ENCODE results near the gene VKORC1L1.
"Not testable (repeated sequence)": the region's sequence is repeated elsewhere in the genome, so short reads cannot be mapped to it uniquely, and the experiment has no call there.

The VKORC1L1 gene

DNA sequence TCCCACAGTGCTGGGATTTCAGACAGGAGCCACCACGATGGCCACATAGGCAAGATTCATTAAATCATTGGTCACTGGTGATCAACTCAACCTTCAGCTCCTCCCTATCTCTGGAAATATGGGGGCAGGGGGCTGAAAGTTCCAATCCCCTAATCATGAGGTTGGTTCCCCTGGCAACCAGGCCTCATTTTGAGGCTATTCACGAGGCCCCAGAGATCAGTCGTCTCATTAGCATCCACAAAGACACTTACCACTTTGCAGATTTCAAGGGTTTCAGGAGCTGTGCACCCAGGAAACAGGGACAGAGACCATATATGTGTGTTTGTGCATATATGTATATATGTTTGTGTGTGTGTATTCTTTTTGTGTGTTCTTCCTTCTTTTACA is 116.8 kb downstream of the VKORC1L1 start:
- Histone ChIP-seq H3K4me2 (ENCODE audit: low read depth, low read length, poor library complexity, severe bottlenecking) (no peak overlapping the region), H3K9me2 (replicated peaks; ENCODE audit: low read depth, low read length) (no peaks in the 10 kb centered on the region), H3K9ac (ENCODE audit: low read depth, low read length, poor library complexity, severe bottlenecking) (no peak overlapping the region), H2AFZ (ENCODE audit: low read length) (no peak overlapping the region), H3K79me2 (ENCODE audit: insufficient read depth, low read length) (no peaks in the 10 kb centered on the region), H3K4me3 (ENCODE audit: low read length, poor library complexity, severe bottlenecking) (no peak overlapping the region), H4K20me1 (ENCODE audit: insufficient read depth, low read length, poor library complexity, severe bottlenecking) (no peaks in the 10 kb centered on the region), H3K36me3 (ENCODE audit: insufficient read depth, low read length) (no peaks in the 10 kb centered on the region), H3K27me3 (ENCODE audit: insufficient read depth, low read length, poor library complexity, severe bottlenecking) (no peaks in the 10 kb centered on the region), H3K9me3 (ENCODE audit: insufficient read depth, low read depth, low read length) (no peaks in the 10 kb centered on the region), H3K4me1 (ENCODE audit: insufficient read depth, low read length, poor library complexity, severe bottlenecking) (no peaks in the 10 kb centered on the region), H3F3A (ENCODE audit: low read depth) (no peaks in the 10 kb centered on the region)
- TF ChIP-seq, protein P1, sequence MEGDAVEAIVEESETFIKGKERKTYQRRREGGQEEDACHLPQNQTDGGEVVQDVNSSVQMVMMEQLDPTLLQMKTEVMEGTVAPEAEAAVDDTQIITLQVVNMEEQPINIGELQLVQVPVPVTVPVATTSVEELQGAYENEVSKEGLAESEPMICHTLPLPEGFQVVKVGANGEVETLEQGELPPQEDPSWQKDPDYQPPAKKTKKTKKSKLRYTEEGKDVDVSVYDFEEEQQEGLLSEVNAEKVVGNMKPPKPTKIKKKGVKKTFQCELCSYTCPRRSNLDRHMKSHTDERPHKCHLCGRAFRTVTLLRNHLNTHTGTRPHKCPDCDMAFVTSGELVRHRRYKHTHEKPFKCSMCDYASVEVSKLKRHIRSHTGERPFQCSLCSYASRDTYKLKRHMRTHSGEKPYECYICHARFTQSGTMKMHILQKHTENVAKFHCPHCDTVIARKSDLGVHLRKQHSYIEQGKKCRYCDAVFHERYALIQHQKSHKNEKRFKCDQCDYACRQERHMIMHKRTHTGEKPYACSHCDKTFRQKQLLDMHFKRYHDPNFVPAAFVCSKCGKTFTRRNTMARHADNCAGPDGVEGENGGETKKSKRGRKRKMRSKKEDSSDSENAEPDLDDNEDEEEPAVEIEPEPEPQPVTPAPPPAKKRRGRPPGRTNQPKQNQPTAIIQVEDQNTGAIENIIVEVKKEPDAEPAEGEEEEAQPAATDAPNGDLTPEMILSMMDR (conservative IDR thresholded peaks at IDR 0.05; ENCODE audit: low read length): no peak
- TF ChIP-seq EZH2phosphoT487 (IDR thresholded peaks at IDR 0.05; ENCODE audit: borderline replicate concordance): no peak

DNA sequence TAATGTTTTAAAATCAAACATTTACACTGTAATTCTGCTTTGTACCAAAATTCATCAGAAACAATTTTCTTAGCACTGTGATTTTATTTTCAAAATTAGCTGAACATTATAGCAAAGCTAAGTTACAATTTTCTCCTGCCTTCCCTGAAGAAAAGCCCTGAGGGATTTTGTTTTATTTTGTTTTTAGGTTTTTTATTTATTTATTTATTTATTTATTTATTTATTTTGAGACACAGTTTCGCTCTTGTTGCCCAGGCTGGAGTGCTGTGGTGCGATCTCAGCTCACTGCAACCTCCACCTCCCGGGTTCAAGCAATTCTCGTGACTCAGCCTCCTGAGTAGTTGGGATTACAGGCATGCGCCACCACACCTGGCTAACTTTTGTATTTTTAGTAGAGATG is 119.0 kb downstream of the VKORC1L1 start:
- H3K36me3 ChIP-seq (ENCODE audit: insufficient read depth, low read length); H3K79me2 ChIP-seq (ENCODE audit: insufficient read depth, low read length); H3F3A ChIP-seq (ENCODE audit: low read depth); H3K4me1 ChIP-seq (ENCODE audit: insufficient read depth, low read length, poor library complexity, severe bottlenecking); H3K9me2 ChIP-seq (replicated peaks; ENCODE audit: low read depth, low read length); H3K4me2 ChIP-seq (ENCODE audit: low read depth, low read length, poor library complexity, severe bottlenecking); H3K27me3 ChIP-seq (ENCODE audit: insufficient read depth, low read length, poor library complexity, severe bottlenecking); H4K20me1 ChIP-seq (ENCODE audit: insufficient read depth, low read length, poor library complexity, severe bottlenecking); H3K9me3 ChIP-seq (ENCODE audit: insufficient read depth, low read depth, low read length); H3K9ac ChIP-seq (ENCODE audit: low read depth, low read length, poor library complexity, severe bottlenecking); H3K4me3 ChIP-seq (ENCODE audit: low read length, poor library complexity, severe bottlenecking); H2AFZ ChIP-seq (ENCODE audit: low read length): not testable (repeated sequence)

DNA sequence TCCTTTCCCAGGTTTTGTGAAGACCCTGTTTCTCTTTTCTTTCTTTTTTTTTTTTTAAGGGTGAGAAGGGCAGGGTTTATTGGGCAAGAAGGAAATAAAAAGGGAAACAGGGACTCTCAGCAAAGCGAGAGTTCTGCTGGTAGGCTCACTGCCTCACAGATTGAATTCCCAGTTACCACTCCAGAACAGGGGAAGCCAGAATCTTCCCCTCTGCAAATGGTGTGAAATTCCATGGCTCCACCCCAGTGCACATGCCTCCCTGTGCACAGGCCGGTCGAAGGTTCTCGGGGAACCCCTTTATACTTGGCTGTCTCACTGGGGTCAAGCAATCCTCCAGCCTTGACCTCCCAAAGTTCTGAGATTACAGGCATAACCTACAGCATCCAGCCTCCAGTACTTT is 119.7 kb downstream of the VKORC1L1 start:
- Histone ChIP-seq H3F3A (ENCODE audit: low read depth) (no peaks in the 10 kb centered on the region), H3K4me1 (ENCODE audit: insufficient read depth, low read length, poor library complexity, severe bottlenecking) (no peaks in the 10 kb centered on the region), H3K9me3 (ENCODE audit: insufficient read depth, low read depth, low read length) (no peaks in the 10 kb centered on the region), H3K9ac (ENCODE audit: low read depth, low read length, poor library complexity, severe bottlenecking) (no peak overlapping the region), H3K27me3 (ENCODE audit: insufficient read depth, low read length, poor library complexity, severe bottlenecking) (no peaks in the 10 kb centered on the region), H3K79me2 (ENCODE audit: insufficient read depth, low read length) (no peaks in the 10 kb centered on the region), H2AFZ (ENCODE audit: low read length) (no peak overlapping the region), H3K9me2 (replicated peaks; ENCODE audit: low read depth, low read length) (no peaks in the 10 kb centered on the region), H3K4me3 (ENCODE audit: low read length, poor library complexity, severe bottlenecking) (no peak overlapping the region), H3K4me2 (ENCODE audit: low read depth, low read length, poor library complexity, severe bottlenecking) (no peak overlapping the region), H4K20me1 (ENCODE audit: insufficient read depth, low read length, poor library complexity, severe bottlenecking) (no peaks in the 10 kb centered on the region), H3K36me3 (ENCODE audit: insufficient read depth, low read length) (no peaks in the 10 kb centered on the region)
- TF ChIP-seq, protein P1 (conservative IDR thresholded peaks at IDR 0.05; ENCODE audit: low read length): no peak
- no peak for TF ChIP-seq EZH2phosphoT487 (IDR thresholded peaks at IDR 0.05; ENCODE audit: borderline replicate concordance)

- H4K20me1 ChIP-seq (ENCODE audit: insufficient read depth, low read length, poor library complexity, severe bottlenecking); H3F3A ChIP-seq (ENCODE audit: low read depth); H3K36me3 ChIP-seq (ENCODE audit: insufficient read depth, low read length); H2AFZ ChIP-seq (ENCODE audit: low read length); H3K4me1 ChIP-seq (ENCODE audit: insufficient read depth, low read length, poor library complexity, severe bottlenecking); H3K4me2 ChIP-seq (ENCODE audit: low read depth, low read length, poor library complexity, severe bottlenecking); H3K4me3 ChIP-seq (ENCODE audit: low read length, poor library complexity, severe bottlenecking); H3K79me2 ChIP-seq (ENCODE audit: insufficient read depth, low read length); H3K9me2 ChIP-seq (replicated peaks; ENCODE audit: low read depth, low read length); H3K9me3 ChIP-seq (ENCODE audit: insufficient read depth, low read depth, low read length); H3K27me3 ChIP-seq (ENCODE audit: insufficient read depth, low read length, poor library complexity, severe bottlenecking); H3K9ac ChIP-seq (ENCODE audit: low read depth, low read length, poor library complexity, severe bottlenecking): not testable (repeated sequence)
These were observed 122.1 kb downstream of the VKORC1L1 start for GRCh38 chr7:65994984-65995383.

DNA sequence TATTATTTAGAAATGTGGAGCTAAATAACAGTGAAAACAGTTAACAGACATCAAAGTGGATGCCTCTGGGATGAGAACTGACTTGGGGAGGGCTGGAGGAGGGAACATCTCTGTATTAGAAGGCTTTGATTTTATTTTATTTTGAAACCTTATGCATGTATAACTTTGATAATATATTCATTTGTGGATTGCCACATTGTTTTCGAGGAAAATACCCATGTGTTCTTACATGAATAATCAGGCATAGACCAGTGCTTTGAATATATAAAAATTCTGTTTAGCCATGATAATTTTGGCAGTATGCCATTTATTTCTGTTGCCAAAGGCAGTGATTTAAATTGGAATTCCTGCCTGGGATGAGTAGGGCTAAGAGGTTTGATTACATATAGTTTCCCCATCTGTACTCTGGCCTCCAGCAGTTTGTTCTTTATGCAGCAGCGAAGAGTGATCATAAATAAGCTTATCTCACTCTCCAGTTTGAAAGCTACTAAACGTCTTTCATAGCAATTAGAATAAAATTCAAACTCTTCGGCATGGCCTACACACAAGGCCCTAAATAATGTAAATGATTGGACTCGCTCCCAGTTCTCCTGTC is 128.0 kb downstream of the VKORC1L1 start:
- H3K4me1 ChIP-seq (ENCODE audit: insufficient read depth, low read length, poor library complexity, severe bottlenecking); H3K79me2 ChIP-seq (ENCODE audit: insufficient read depth, low read length); H3K9me3 ChIP-seq (ENCODE audit: insufficient read depth, low read depth, low read length); H3K9me2 ChIP-seq (replicated peaks; ENCODE audit: low read depth, low read length); H3K27me3 ChIP-seq (ENCODE audit: insufficient read depth, low read length, poor library complexity, severe bottlenecking); H3K9ac ChIP-seq (ENCODE audit: low read depth, low read length, poor library complexity, severe bottlenecking); H3K36me3 ChIP-seq (ENCODE audit: insufficient read depth, low read length); H3K4me2 ChIP-seq (ENCODE audit: low read depth, low read length, poor library complexity, severe bottlenecking); H2AFZ ChIP-seq (ENCODE audit: low read length); H4K20me1 ChIP-seq (ENCODE audit: insufficient read depth, low read length, poor library complexity, severe bottlenecking); H3F3A ChIP-seq (ENCODE audit: low read depth); H3K4me3 ChIP-seq (ENCODE audit: low read length, poor library complexity, severe bottlenecking): not testable (repeated sequence)

DNA sequence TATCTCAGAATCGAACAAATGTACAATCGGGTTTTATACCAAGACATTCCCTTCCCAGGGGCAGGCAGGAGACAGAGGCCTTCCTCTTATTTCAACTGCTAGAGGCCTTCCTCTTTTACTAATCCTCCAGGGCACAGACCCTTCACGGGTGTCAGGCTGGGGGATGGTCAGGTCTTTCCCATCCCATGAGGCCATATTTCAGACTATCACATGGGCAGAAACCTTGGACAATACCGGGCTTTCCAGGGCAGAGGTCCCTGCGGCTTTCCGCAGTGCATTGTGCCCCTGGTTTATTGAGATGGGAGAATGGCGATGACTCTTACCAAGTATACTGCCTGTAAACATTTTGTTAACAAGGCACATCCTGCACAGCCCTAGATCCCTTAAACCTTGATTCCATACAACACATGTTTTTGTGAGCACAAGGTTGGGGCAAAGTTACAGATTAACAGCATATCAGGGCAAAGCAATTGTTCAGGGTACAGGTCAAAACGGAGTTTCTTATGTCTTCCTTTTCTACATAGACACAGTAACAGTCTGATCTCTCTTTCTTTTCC is 132.3 kb downstream of the VKORC1L1 start:
- not testable (repeated sequence) for H3K4me2 ChIP-seq (ENCODE audit: low read depth, low read length, poor library complexity, severe bottlenecking); H3K4me1 ChIP-seq (ENCODE audit: insufficient read depth, low read length, poor library complexity, severe bottlenecking); H3K36me3 ChIP-seq (ENCODE audit: insufficient read depth, low read length); H3K9ac ChIP-seq (ENCODE audit: low read depth, low read length, poor library complexity, severe bottlenecking); H3F3A ChIP-seq (ENCODE audit: low read depth); H3K79me2 ChIP-seq (ENCODE audit: insufficient read depth, low read length); H3K9me3 ChIP-seq (ENCODE audit: insufficient read depth, low read depth, low read length); H3K4me3 ChIP-seq (ENCODE audit: low read length, poor library complexity, severe bottlenecking); H4K20me1 ChIP-seq (ENCODE audit: insufficient read depth, low read length, poor library complexity, severe bottlenecking); H3K27me3 ChIP-seq (ENCODE audit: insufficient read depth, low read length, poor library complexity, severe bottlenecking); H2AFZ ChIP-seq (ENCODE audit: low read length); H3K9me2 ChIP-seq (replicated peaks; ENCODE audit: low read depth, low read length)
